T-helper 2 cell (primary cell): ENCODE measurements around the gene DOCK3.
"Not testable (repeated sequence)": the region's sequence is repeated elsewhere in the genome, so short reads cannot be mapped to it uniquely, and the experiment has no call there.

Source experiments
- DNase-seq, 5 experiments: peaks; one replicate each; pipeline versions ENCODE4 v3.0.0 to v3.0.0-alpha.2; 2012 to 2022

DOCK3 gene

DNA sequence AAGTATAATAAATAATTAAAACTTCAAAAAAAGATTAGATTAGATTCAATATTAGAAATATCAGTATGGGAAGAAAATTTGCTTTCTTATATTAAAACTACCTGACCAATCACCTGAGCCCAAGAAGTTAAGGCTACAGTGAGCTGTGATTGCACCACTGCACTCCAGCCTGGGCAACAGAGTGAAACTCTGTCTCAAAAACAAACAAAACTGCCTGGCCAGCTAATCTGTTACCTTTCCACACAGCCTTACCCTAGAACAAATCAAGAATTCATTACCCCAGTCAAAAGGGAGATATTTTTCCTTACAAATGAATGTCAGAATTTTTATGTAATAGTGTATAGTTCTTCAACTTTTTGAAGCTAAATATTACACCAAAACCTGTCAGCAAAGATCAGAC is 593.4 kb downstream of the DOCK3 start:
- no peak for DNase-seq

DNA sequence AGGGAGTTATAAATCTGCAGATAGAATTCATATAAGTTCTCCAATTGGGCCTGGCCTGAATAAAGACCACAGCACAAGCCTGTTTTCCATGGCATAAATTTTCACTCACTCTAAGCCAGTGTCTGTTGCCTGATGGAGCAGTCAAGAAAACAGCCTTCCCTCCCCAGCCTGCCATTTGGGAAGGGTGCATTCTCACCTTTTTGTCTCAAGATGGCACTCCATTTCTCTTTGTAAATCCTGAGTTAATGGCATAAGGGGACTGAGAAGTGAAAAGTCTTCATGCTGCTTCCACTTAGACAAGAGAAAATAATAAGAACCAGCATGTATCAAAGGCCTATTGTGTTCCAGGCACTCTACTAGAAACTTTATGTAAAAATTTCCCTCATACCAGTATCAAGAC is 594.7 kb downstream of the DOCK3 start:
- no peak for DNase-seq

DNA sequence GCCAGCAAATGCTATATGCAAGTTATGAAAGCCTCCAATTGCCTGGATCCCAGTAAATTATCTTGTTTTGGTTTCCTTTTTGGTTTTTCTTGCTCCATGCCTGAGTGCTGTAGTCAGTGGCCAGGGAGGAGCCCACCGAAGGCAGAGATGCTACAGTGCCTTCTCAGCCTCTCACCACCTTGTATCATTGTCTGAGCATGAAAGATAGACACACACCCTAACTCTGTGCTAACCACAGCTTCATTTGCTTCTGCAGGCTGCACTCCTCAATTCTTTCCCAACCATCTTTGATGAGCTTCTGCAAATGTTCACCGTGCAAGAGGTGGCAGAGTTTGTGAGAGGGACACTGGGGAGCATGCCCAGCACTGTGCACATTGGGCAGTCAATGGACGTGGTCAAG is 595.8 kb downstream of the DOCK3 start:
- no peak for DNase-seq

DNA sequence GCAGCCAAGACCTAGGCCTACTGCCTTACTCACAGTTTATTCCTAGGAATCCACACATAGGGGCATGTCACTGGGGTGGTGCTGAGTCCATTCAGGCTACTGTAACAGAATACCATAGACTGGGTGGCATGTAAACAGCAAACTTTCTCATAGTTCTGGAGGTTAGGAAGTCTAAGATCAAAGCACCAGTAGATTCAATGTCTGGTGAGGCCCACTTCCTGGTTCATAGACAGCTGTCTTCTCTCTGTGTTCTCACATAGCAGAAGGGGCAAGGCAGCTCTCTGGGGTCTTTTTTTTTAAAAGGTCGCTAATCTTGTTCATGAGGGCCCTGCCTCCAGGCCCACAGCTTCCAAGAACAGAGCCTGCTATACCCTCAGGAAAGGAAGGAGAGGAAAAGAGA is 596.4 kb downstream of the DOCK3 start:
- DNase-seq = peak in 1 of 5 experiments; percentile 1

DNA sequence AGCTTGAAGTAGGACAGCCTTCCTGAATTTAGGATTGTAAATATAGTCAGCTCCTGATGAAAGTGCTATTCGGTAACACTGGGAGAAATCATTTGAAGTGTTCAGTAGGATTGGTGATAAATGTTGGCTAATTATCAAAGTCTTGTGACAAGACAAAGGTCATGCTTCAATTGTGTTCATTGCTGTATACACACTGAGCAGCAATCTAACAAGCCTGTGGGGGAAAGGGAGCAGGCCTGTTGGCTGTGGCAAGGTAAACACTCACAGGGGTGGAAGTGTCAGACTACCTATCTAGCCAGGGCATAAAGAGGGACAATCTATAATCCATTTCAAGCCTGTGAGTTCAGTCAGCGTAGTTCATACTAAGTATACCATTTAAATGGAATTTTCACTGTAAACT is 599.3 kb downstream of the DOCK3 start:
- DNase-seq = no peak

DNA sequence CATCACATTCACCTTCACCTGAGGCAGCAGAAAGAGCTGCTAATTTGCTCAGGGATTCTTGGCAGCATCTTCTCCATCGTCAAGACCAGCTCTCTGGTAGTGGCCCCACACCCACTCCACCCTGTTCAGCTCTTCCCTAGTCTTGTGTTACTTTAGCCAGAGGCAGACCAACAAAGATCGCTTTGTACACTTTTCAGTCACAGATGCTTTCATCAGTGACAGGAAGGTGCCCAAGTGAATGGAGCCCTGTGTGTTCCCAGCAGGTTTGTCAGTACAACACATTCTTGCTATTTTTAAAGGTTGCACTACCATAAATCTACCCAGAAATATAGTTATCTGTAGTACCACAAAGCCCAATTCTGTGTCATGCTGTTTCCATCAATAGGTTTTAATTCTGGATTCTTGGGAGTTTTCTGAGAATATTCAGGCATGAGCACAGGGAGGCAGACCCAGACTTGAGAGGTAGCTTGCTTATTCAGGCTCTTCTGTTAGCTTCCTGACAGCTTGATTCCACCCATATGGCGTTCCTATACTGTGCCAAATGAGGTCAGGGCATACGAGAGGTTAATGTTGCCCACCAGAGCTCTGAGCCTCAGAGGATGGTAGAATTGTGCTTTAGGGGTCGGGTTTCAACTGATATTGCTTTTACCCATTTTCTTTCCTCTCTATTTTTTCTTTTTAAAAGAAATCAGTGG is 600.5 kb downstream of the DOCK3 start:
- no peak for DNase-seq

DNA sequence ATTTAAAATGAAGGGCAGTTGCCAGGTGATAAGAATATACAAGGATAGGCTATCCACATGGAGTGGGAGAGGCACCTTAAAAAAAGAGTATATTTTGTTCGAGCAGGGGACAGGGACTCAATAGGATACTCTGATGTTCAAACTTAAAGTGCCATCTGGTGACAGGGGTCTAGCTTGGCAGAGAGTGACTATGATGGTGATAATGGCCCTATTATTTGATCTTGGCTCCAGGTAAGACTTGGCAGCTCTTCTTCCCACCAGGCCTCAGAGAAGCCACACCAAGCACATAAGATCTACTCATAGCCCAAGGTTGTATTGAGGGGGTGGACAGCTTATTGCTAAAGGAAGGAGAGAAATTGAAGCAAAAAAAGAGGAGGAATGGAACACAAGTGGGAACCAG is 601.3 kb downstream of the DOCK3 start:
- DNase-seq = no peak

DNA sequence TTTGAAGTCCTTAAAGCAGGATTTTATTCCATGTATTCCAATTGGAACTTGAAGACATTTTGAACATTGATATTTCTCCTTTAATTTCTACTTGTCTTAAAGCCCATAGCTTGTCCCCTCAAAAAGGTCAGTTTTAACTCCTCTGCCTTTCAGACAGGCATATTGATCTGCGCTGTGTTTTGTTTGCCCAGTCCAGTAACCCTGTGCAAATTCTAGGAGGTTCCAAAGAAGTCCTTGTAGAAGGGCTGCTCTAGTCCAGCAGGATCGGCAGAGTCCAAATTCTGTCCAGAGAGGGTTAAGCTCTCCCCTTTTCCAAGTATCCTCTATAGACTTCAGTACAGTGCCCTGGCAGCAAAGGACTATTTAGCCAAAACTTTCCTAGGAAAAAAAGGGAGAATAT is 604.7 kb downstream of the DOCK3 start:
- no peak for DNase-seq

DNA sequence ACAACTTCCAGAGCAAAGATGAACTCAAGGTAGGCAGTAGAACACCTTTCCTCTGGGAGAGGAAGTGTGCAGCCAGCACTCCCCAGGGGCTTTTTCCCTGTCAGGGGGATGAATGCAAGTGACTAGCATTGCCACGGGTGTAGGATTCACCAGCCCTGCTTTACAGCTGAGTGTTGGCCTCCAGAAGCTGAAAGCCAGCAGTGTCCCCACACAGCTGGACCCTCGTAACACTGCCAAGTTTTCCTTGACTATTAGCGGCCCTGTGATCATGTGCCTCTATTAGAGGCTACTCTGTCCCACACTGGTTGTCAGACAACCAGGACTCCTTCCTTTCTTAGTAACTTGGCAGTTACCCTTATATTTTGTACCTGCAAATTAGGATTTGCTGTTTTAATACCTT is 605.4 kb downstream of the DOCK3 start:
- DNase-seq = no peak

DNA sequence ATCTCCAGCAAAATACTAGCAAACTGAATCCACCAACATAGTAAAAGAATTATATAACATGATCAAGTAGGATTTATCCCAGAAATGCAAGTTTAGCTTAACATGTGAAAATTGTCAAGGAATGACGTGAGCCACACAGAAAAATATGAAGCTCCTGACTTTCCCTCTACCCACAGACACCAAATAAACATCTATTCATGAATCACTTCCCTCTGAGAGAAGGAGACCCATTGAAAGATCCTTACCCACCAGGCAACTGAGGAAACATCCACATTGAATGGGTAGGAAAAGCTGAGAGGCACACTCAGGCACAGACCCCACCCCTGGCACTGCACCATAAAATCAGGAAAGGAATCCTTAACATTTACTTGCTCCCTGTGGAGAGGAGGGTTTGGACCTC is 608.2 kb downstream of the DOCK3 start:
- DNase-seq = no peak

DNA sequence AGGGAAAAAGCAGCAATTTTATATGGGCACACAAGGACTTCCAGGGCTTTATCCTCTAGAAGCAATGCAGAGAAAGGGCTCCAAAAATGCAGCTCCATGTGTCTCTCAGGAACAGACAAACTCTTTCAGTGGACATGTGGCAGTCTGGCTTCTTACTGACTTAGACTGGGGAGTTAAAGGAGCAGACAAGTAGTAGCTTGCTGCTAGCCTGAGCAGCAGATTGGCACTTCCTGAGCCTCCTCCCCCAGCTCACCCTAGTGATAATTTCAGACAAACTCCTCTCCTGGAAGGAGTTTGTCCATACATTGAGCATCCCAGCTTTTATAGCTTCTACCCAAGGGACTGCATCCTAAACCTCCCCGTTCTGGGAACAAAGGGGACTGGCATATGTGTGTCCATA is 608.7 kb downstream of the DOCK3 start:
- no peak for DNase-seq

DNA sequence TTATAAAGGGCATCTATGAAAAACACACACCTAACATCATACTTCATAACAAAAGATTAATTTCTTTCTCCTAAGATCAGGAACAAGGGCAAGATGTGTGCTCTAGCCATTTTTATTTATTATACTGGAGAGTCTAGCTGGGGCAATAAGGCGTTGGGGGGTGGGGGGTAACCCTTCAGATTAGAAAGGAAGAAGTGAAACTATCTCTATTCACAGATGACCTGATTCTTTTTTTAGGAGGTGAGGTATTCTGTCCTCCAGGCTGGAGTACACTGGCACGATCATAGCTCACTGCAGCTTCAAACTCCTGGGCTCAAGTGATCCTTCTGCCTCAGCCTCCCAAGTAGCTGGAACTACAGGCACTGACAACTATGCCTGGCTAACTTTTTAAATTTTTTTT is 620.9 kb downstream of the DOCK3 start:
- no peak for DNase-seq

DNA sequence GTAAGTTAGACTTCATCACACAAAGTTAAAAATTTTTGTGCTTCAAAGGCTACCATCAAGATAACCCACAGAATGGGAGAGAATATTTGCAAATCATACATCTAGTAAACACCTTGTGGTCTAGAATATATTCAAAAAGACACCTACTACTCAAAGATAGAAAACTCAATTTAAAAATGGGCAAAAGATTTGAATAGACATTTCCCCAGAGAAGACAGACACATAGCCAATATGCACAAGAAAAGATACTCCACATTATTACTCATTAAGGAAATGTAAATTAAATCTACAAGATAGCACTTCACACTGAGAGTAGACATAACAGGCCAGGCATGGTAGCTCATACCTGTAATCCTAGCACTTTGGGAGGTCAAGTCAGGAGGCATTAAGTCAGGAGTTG is 622.6 kb downstream of the DOCK3 start:
- DNase-seq = no peak

DNA sequence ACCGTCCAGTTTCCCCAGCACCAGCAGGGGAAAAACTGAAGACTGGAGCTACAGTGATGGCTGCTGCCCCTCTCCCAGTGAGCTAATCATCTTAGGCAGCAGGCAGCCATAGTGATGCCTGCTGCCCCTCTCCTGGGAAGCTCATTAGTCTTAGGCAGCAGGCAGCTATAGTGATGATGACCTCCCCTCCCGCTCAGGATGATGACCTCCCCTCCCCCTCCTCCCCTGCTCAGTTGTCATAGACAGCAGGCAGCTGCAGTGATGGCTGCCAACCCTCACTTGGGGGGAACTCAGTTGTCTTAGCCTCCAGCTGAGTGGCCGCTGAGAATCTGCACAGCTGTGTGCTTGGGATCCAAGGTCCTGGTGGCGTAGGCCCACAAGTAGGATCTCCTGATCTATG is 629.5 kb downstream of the DOCK3 start:
- DNase-seq = no peak

DNA sequence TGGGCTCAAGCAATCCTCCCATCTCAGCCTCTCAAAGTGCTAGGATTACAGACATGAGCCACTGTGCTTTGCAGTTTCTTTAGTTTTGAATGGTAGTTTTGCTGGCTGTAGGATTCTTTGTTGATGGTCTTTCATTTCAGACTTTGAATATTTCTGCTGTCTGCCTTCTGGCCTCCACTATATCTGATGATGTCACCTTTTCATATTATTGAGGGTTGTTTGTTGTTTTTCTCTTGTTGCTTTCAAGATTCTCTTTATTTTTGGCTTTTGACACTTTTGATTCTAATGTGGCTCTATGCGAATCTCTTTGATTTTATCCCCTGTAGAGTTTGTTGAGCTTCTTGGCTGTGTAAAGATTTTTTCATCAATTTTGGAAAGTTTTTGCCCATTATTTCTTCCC is 631.4 kb downstream of the DOCK3 start:
- DNase-seq = no peak

DNA sequence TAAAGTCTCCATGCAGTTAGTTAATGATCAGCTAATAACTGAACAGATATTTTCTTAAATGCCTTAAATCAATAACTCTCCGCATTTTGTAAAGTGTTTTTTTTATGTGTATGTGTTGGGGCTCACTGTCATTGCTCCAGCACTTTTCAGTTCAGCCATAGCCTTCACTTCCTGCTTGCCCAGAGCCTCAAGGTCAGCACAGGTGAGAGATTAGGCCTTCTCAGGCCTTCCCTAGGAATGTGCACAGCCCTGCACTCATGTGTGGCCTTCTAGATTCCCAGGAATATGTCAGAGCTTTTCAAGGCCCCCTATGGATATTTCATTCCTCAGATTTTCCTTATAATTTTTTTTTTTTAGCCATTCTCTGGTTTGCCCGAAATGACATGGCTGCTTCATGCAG is 632.7 kb downstream of the DOCK3 start:
- DNase-seq = no peak

DNA sequence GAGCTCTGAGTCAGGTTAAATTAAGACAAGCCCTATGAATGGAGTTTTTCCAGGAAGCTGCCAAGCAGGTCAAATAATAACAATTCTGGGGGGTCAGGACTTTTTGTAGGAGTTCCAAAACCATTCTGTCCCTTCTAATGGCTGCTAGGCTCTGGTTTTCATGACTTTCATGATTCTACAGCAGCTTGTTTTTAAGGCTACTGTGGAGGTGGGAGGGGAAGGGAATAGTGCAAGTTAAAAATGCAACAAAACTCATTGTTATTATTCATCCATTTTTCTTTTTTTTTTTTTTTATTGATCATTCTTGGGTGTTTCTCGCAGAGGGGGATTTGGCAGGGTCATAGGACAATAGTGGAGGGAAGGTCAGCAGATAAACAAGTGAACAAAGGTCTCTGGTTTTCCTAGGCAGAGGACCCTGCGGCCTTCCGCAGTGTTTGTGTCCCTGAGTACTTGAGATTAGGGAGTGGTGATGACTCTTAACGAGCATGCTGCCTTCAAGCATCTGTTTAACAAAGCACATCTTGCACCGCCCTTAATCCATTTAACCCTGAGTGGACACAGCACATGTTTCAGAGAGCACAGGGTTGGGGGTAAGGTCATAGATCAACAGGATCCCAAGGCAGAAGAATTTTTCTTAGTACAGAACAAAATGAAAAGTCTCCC is 633.3 kb downstream of the DOCK3 start:
- DNase-seq = not testable (repeated sequence)

DNA sequence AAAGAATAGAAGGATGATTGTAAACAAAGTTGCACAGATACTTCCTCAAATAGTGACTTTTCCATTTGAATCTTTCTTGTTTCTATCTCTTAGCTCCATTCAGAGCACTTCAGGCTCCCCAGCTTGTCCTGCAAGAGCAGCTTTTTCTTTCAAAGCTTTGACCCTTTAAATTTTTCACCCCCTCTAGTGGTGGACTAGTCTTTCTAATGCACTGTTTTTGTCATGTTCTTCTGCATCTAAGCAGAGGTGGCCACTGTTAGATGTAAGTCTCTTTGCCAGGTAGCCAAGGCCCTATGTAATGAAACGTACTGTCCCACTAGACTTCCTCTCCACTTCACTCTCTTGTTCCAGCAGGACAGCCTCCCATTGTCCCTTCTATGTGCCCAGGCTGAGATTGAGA is 636.3 kb downstream of the DOCK3 start:
- DNase-seq = peak in 1 of 5 experiments; percentile 31

DNA sequence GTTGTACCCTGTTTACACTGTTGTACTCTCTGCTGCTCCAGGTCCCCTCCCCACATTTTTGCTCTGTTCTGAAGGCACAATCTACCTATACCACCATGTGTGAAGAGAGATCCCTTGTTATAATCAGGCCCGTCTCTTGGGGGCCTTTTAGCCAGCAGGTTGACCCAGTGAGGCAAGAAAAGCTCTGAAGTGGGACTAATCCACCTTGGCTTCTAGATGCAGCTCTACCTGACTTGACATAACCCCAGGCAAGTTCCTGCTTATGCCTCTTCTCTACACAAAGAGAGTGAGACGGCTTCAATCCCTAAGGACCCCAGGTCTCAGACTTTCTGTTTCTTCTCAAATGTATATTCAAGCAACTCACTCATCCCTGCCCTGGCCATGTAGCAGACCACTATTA is 653.5 kb downstream of the DOCK3 start:
- no peak for DNase-seq

DNA sequence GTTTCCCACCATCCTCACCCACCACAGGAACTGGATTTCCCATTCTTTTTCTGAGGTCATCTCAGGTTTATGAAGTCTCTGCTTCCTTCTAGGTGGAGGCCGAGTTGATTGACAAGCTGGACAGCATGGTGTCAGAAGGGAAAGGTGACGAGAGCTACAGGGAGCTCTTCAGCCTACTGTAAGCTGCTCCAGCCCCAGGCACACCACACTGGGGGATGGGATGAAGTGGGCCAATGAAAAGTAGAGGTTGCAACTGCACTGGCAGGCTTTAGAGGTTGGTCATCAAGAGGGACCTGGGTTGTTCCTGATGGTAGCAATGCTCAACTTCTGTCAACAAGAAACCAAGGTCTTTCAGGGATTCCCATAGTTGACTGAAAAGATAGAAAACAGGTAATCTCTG is 655.3 kb downstream of the DOCK3 start:
- DNase-seq = no peak

DNA sequence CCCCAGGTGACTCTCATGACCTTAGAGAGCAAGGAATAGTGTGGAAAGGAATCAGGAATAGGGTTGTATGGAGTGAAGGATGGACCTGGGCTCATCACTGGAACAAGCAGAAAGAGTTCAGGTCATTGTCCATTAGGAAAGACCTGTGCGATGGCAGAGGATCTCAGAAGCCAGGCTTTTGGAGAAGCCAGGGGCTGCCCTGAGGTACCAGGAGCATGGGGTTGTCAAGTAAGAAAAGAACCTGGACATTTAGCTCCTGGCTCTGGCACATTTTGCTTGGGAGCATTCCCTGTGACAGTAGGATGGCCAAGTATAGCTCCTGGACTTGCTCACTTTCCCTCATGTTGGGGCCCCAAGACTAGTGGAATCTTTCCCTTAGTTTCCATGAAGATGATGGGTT is 657.4 kb downstream of the DOCK3 start:
- no peak for DNase-seq

DNA sequence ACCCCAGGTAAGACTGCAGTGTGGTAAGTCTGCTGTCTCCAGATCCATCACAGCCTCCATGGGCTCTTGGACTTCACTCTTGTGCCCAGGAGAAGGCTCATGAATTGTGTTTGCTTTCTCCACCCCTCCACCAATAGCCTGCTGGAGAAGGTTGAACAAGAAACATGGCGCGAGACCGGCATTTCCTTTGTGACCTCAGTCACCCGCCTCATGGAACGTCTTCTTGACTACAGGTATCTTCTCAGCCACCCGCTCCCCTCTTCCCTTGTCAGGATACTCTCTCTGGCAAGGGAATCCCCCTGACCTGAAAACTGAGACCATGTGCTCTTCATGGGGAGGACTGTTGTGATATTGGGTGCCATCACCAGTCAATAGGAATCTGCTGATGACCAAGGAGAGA is 658.3 kb downstream of the DOCK3 start:
- DNase-seq = no peak

DNA sequence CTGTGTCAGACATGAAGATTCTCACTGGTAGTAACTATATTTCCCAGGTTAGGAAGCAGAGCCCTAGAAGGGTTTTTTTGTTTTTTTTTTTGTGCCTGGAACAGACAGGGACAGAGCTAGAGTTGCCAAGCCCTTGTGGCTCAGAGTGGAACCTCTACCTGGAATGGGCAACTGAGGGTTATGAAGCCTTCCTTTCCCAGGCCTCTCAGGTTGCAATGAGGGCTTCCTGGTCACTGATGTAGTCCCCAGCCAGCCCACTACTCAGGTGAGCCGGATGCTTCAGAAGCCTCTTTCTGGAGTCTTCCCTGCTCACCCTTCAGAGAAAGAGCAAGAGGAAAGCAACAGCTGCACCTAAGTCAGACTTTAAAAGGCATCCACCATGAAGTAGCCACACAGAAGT is 661.5 kb downstream of the DOCK3 start:
- no peak for DNase-seq

DNA sequence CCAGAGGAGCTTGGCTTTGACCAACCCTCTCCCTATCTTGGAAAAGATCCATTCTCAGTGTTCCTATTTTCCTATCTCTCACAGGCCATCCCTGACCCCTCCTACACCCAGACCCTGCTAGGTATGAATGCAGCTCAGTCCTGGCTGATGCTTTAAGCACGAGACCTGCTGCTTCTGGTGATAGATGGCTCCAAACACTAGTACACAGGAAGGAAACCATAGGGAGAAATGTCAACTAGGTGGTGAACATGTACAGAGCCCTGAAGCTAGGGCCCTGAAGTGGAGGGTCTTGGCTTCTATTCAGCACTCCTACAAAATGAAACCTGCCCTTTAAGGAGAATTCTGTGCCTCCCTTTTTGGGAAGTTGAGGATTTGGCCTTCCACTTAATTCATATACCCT is 662.9 kb downstream of the DOCK3 start:
- no peak for DNase-seq

DNA sequence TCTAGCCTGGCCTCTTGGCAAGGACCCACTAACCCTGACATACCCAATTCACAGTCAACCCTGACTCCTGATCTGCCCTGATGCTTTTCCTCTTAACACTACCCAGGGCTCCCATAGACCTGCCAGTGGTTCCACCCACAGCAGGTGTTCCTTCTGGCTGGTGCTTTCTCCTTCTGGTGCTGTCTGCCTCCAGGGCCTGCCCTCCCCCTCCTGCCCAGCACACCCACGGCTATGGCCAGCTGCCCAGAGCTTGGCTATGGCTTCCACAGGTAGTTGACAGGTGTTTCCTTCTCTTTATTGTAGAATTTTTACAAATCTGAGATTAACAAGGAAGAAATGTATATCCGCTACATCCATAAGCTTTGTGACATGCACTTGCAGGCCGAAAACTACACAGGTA is 663.9 kb downstream of the DOCK3 start:
- DNase-seq = no peak
